Activated T-cell treated with anti-CD3 and anti-CD28 coated beads, Interleukin-2, amount 50 U/mL, for 48 hours (primary cell): ENCODE measurements around the gene KIF26B.
"Not testable (repeated sequence)": the region's sequence is repeated elsewhere in the genome, so short reads cannot be mapped to it uniquely, and the experiment has no call there.

Experiments
- DNase-seq, 2 experiments: peaks; one replicate each; pipeline ENCODE4 v3.0.0-alpha.2; 2020

Gene KIF26B

GRCh38 chr1:245288796-245289195 lies 134.0 kb downstream of the KIF26B start:
- no peak for DNase-seq

GRCh38 chr1:245290836-245291235 lies 136.1 kb downstream of the KIF26B start:
- no peak for DNase-seq

GRCh38 chr1:245291351-245291750 lies 136.6 kb downstream of the KIF26B start:
- DNase-seq: no peak

- DNase-seq: no peak
These were observed 137.4 kb downstream of the KIF26B start for GRCh38 chr1:245292141-245292540.

DNA sequence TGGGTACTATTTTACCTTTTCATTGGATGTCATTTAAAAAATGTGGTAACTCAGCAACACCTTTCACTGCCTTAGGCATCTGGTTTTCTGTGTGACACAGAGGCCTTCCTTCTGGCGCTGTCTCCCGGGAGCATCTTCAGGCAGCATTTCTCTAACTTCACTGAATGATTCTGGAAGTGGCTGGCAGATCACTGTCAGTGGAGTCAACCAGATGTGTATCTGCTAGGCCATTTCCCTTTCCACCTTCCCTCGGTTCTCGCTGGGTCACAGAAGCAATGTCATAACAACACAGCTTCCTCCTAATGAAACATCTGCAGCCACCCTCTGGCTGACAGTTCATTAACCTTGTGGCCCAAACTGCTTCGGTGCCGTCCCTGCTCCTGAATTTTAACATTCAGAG lies 137.8 kb downstream of the KIF26B start:
- no peak for DNase-seq

GRCh38 chr1:245294020-245294419 lies 139.2 kb downstream of the KIF26B start:
- DNase-seq: no peak

- DNase-seq: no peak
These were observed 144.0 kb downstream of the KIF26B start for GRCh38 chr1:245298781-245299180.

- no peak for DNase-seq
These were observed 146.4 kb downstream of the KIF26B start for GRCh38 chr1:245301162-245301580.

DNA sequence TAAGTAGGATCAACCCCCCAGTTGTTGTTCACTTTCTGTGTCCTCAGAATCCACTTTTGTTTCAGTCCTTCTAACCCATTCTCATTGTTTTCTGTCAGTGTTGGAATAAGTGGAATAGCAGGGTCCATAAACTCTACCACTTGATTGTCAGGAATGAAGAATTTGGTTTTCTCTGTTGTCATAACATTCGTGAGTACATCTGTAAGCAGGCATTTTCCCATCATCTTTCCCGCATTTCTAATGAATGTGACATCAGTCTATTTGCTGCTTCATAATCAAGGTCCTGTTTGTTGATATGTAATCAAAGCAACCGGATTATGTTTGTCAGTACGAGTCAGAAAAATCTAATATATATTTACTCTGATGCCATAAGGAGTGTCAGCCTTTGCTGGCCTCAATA lies 147.1 kb downstream of the KIF26B start:
- no peak for DNase-seq

GRCh38 chr1:245304698-245305097 lies 149.9 kb downstream of the KIF26B start:
- no peak for DNase-seq

DNA sequence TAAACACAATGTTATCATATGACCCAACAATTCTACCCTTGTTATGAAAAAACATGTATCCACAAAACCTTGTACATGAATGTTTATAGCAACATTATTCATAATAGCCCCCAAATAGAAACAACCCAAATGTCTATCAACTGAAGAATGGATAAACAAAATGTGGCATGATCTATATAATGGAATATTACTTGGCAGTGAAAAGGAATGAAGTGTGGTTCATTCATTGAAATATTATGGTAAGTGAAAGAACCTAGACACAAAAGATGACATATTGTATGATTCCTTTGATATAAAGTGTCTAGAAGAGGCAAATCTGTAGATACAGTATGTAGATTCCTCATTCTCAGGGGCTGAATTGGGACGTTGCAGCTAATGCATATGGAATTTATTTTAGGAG lies 151.2 kb downstream of the KIF26B start:
- DNase-seq: no peak

- DNase-seq: no peak
These were observed 152.0 kb downstream of the KIF26B start for GRCh38 chr1:245306628-245307410.

GRCh38 chr1:245310571-245311531 lies 156.1 kb downstream of the KIF26B start:
- peak in 1 of 2 experiments; percentile 27 for DNase-seq

DNA sequence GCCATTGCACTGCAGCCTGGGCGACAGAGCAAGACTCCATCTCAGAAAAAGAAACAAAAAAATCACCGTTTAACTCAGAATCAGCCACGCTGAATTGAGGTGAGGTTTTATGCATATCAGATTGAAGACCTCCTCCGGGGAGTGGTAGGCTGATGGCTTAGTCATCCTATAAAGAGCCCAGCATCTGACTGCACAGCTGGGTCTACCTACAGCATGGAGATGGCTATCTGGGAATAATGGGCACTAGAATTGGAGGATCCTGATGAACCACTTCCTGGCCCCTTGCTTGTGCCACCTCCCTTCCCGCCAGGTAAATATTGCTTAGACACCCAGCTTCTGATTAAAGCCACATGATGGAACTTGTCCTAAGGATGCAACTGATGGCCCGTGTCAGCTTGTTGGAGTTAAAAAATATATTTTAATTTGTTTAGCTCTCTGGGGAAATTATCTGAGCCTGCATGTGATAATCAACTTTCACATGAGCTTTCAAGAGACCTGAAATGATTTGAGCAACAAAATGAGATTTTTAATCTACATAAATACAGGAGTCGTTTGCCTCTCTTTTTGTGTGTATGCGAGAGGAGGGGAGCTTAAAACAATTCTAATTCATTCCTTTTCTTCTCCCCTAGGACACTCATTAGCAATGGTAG lies 157.2 kb downstream of the KIF26B start:
- no peak for DNase-seq

- DNase-seq: no peak
These were observed 158.8 kb downstream of the KIF26B start for GRCh38 chr1:245313576-245313975.

DNA sequence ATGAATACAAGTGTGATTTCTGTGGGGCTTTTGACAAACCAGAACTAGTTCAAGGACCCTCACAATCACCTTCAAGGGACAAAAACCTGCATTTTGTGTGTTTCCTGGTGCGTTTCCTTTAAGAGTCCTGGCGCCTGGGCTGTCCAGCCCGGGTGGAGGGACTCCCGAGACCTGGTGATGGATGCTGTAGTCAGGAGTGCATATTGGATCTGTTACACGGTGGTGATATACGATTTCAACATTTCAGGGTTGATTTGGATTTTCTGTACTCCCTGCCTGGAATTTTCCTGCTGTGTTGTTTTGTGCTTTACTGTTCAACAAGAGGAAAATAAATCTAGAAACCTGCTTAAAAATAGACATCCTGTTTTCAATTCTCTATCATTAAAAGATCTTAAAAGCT lies 162.0 kb downstream of the KIF26B start:
- no peak for DNase-seq

GRCh38 chr1:245317217-245317616 lies 162.4 kb downstream of the KIF26B start:
- no peak for DNase-seq

DNA sequence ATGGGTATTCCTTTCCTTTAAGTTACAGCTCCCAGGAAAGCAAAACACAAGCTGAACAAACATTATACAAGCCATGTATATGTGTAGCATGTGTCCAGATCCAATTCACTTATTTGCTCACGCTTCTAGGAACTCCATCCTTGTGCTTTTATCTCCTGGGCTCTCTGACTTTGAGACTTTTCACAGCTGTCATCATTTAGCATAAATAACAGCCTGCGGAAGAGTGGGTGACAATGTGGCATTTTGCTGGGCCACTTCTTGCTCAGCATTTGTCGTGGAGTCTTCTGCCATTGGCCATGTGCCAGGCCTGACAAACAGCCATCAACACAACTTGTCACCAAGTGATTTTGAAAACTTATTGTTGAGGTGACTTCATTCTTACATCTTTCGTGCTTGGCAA lies 164.3 kb downstream of the KIF26B start:
- no peak for DNase-seq

GRCh38 chr1:245322673-245323072 lies 167.9 kb downstream of the KIF26B start:
- DNase-seq: no peak

DNA sequence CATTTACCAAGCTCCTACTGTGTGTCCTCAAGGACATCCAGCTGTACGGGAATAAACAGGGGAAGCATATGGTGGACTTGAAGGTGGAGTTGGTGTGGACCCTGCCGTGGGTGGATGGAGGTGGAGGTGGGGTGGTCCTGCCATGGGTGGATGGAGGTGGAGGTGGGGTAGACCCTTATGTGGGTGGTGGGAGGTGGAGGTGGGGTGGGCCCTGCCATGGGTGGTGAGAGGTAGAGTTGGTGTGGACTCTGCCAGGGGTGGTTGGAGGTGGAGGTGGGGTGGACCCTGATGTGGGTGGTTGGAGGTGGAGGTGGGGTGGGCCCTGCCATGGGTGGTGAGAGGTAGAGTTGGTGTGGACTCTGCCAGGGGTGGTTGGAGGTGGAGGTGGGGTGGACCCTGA lies 169.0 kb downstream of the KIF26B start:
- not testable (repeated sequence) for DNase-seq

DNA sequence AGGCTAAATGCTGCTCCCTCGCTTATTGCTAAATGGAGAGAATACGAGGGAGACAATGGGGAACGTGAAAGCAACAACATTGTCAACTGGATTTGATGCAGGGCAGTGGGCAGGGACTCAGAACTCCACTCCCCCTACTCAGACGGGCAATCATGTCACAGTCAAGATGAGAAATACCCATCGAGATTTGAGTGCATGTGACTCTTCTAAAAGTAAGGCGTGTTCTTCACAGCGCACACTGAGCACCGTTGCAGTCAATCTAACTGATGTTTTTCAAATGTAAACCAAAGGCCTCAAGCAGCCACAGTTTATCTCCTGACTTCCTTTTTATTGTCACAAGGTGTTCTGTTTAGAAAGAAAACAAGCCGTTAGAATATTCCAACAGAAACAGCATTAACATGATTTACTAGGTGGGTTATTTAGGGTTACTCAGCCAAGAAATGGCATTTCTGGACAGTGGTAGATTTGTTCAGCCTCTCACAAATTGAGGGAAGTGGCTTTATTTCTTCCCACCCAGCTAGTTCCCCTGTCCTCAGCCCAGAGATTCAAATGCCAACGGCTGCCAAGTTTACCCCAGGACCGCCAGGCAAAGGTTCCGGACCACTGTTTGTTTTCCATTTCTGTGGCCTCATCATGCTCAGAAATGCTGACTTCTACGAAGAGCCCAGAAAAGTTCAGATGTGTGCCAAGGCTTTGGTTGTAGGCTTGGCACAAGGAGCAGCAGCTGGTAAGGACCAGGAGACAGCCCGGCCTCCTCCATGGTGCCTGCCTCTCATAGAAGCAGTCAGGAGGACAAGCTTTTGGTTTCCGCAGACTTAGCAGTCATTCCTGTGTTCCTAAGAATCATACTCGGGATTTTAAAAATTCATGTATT lies 171.4 kb downstream of the KIF26B start:
- no peak for DNase-seq

DNA sequence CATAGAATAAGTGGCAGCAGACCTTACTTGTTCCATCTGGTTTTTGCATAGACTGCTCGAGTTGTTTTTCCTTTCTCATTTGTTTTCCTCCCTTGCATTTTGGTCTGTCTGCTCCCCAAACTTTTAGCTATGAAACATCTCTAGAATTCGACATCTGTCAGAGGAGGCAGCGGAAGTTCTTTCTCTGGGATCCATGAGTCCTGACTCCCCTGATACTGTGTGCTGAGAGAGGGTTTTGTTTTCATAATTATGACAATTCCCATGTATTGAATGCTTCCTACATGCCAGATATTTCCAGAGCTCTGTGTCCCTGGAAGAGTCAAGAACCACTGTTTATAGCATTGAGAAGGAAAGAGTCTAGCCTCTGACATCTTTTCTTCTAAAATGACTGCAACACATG lies 172.6 kb downstream of the KIF26B start:
- DNase-seq: no peak
